GM12878 (cell line): ENCODE results near the gene B3GNT8. TPM values are rescaled to one million over a fixed set of nuclear protein-coding genes. Genes with fewer than 3 reads are reported as not detected.

Source experiments
- ASH2L ChIP-seq: fragments of 300-600, 200-600 bp; sonication (generic); IDR thresholded peaks from 2 replicates; pipeline ENCODE4 v1.6.1; 2017; ENCODE audit warnings: low read depth, mild to moderate bottlenecking, borderline replicate concordance
- ATF2 ChIP-seq: IDR thresholded peaks from 2 replicates; pipeline ENCODE4 v1.6.1; 2012; ENCODE audit warnings: low read length, inconsistent platforms
- BRCA1 ChIP-seq: IDR thresholded peaks from 2 replicates; pipeline ENCODE4 v1.6.1; 2011; ENCODE audit warnings: low read depth, low read length, improper control_type of control experiment
- CEBPZ ChIP-seq: fragments of 150-350 bp; IDR thresholded peaks from 2 replicates; pipeline ENCODE4 v1.6.1; 2016; ENCODE audit warnings: low read depth, low read length
- EED ChIP-seq: sonication (generic); IDR thresholded peaks from 2 replicates; pipeline ENCODE4 v1.6.1; 2016; ENCODE audit warnings: antibody characterized with exemption, low read depth
- HSF1 ChIP-seq: fragments of 150-350 bp; IDR thresholded peaks from 2 replicates; pipeline ENCODE4 v1.6.1; 2014; ENCODE audit warnings: mild to moderate bottlenecking, low read depth, low read length
- KDM1A ChIP-seq: fragments of 200-600 bp; sonication (generic); IDR thresholded peaks from 2 replicates; pipeline ENCODE4 v1.6.1; 2016; ENCODE audit warnings: borderline replicate concordance
- NFIC ChIP-seq: IDR thresholded peaks from 2 replicates; pipeline ENCODE4 v1.6.1; 2012; ENCODE audit warnings: low read depth, mild to moderate bottlenecking, inconsistent platforms, low read length, moderate library complexity
- NFXL1 ChIP-seq: fragments of 450-650 bp; IDR thresholded peaks from 2 replicates; pipeline ENCODE4 v1.6.1; 2017; ENCODE audit warnings: antibody characterized with exemption, mild to moderate bottlenecking, borderline replicate concordance
- PAX8 ChIP-seq: fragments of 450-650 bp; IDR thresholded peaks from 2 replicates; pipeline ENCODE4 v1.6.1; 2017; ENCODE audit warnings: mild to moderate bottlenecking, moderate library complexity
- POLR2AphosphoS2 ChIP-seq: IDR thresholded peaks from 2 replicates; pipeline ENCODE4 v1.6.1; 2011; ENCODE audit warnings: low read depth, mild to moderate bottlenecking, low read length, improper control_type of control experiment, moderate library complexity
- RELA ChIP-seq: fragments of 450-650 bp; IDR thresholded peaks from 2 replicates; pipeline ENCODE4 v1.8.0; 2014; ENCODE audit warnings: borderline replicate concordance; ENCODE audit not compliant: partially characterized antibody
- RELB ChIP-seq: fragments of 450-650 bp; IDR thresholded peaks from 2 replicates; pipeline ENCODE4 v1.6.1; 2017; ENCODE audit warnings: low read depth, mild to moderate bottlenecking, moderate library complexity
- SMAD1 ChIP-seq: fragments of 450-650 bp; IDR thresholded peaks from 2 replicates; pipeline ENCODE4 v1.6.1; 2018; ENCODE audit warnings: mild to moderate bottlenecking, low read depth; ENCODE audit not compliant: partially characterized antibody
- SMC3 ChIP-seq: IDR thresholded peaks from 2 replicates; pipeline ENCODE4 v1.6.1; 2011; ENCODE audit warnings: low read length, improper control_type of control experiment, borderline replicate concordance
- ZNF592 ChIP-seq: fragments of 450-650 bp; IDR thresholded peaks from 2 replicates; pipeline ENCODE4 v1.6.1; 2017; ENCODE audit warnings: mild to moderate bottlenecking, moderate library complexity
- polyA plus RNA-seq, 11 experiments: library from polyadenylated mRNA; depleted of rRNA in 4 of 11; unstranded in 6 of 11; stranded (reverse) in 5 of 11; fragments of >200 nt; fragmentation: Nextera tagmentation in 4 of 11; fragmentation: Illumina TruSeq in 1 of 11; extraction: Ambion mirVana in 4 of 11; extraction: Trizol in 1 of 11; gene quantifications; 1 replicate in 1 of 11; 2 replicates in 10 of 11; pipeline versions ENCODE4 v1.2.1 to v1.2.3, GENCODE V29; 2011 to 2016; ENCODE audit warnings: inconsistent platforms in 2 of 11, missing spikeins in 2 of 11, low read depth in 1 of 11
- total RNA-seq, 4 experiments: library from RNA; depleted of rRNA in 3 of 4; stranded (reverse); fragments of >200 nt in 3 of 4; fragmentation: Illumina TruSeq in 1 of 4; extraction: Trizol in 1 of 4; gene quantifications; 2 replicates each; pipeline versions ENCODE4 v1.2.1 to v1.2.3, GENCODE V29; 2013 to 2021

Gene B3GNT8
- total and polyA plus RNA-seq, 10 of the 15 experiments (the other 5 are each of a cell fraction or from before 2014, with no cell fraction given) = 0.06 to 1.2 (median 0.31) TPM; not detected in 4

- TF ChIP-seq ASH2L (no peak), POLR2AphosphoS2 (no peak), ATF2 (no peak), ZNF592 (peak; percentile 97), NFXL1 (no peak), KDM1A (no peak), NFIC (no peak), EED (no peak), PAX8 (peak; percentile 69; the same call in 1 of the 2 replicates), CEBPZ (no peak), HSF1 (no peak), BRCA1 (no peak), SMAD1 (no peak), SMC3 (no peak), RELB (peak; percentile 98), RELA (no peak)
Measured at GRCh38 chr19:41397086-41398049, 29.8 kb downstream of the B3GNT8 start, which contains the start of the genes BCKDHA and EXOSC5 (continued).
